Measurements from ENCODE around the gene KSR1. TPM values are rescaled to one million over a fixed set of nuclear protein-coding genes. Genes with fewer than 3 reads are reported as not detected.

Gene KSR1
- total RNA-seq, 2 donors from 2014 or later, result 33.7 to 46.3 TPM

GRCh38 chr17:27585792-27586191 lies 129.5 kb downstream of the KSR1 start:
- H3K36me3 Mint-ChIP-seq (ENCODE audit: low read depth), result peaks cover 18% of the 10 kb centered on the region
- 89 to 94% methylated on average over 5 of the region's 5 CpGs for WGBS, 2 experiments (ENCODE audit: insufficient coverage in 1 of 2, insufficient read length in 1 of 2)
- no peaks in the 10 kb centered on the region for H3K27me3 Mint-ChIP-seq (ENCODE audit: insufficient read depth)
- no peak overlapping the region for H3K4me3 ChIP-seq (ENCODE audit: low read length)
- H3K4me3 Mint-ChIP-seq, result no peak overlapping the region
- no peak overlapping the region for H3K9ac ChIP-seq (ENCODE audit: extremely low read depth, low read length, poor library complexity, severe bottlenecking)
- no peak overlapping the region for H3K27ac ChIP-seq (ENCODE audit: low read depth, low read length)
- H3K9me3 Mint-ChIP-seq, result no peaks in the 10 kb centered on the region
- no peaks in the 10 kb centered on the region for H3K9me3 ChIP-seq (ENCODE audit: control insufficient read depth, low read length)
- TF ChIP-seq, protein P1, sequence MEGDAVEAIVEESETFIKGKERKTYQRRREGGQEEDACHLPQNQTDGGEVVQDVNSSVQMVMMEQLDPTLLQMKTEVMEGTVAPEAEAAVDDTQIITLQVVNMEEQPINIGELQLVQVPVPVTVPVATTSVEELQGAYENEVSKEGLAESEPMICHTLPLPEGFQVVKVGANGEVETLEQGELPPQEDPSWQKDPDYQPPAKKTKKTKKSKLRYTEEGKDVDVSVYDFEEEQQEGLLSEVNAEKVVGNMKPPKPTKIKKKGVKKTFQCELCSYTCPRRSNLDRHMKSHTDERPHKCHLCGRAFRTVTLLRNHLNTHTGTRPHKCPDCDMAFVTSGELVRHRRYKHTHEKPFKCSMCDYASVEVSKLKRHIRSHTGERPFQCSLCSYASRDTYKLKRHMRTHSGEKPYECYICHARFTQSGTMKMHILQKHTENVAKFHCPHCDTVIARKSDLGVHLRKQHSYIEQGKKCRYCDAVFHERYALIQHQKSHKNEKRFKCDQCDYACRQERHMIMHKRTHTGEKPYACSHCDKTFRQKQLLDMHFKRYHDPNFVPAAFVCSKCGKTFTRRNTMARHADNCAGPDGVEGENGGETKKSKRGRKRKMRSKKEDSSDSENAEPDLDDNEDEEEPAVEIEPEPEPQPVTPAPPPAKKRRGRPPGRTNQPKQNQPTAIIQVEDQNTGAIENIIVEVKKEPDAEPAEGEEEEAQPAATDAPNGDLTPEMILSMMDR (conservative IDR thresholded peaks at IDR 0.05), result no peak
- H3K4me1 ChIP-seq (ENCODE audit: control insufficient read depth, insufficient read depth, low read length), result no peaks in the 10 kb centered on the region
- peaks cover 4% of the 10 kb centered on the region for H3K36me3 ChIP-seq (ENCODE audit: control insufficient read depth, insufficient read depth, low read length)
- no peak for DNase-seq
- no peaks in the 10 kb centered on the region for H3K27me3 ChIP-seq (ENCODE audit: control insufficient read depth, insufficient read depth, low read length, poor library complexity, severe bottlenecking)
- H3K27ac Mint-ChIP-seq, result no peak overlapping the region
- no peaks in the 10 kb centered on the region for H3K4me1 Mint-ChIP-seq

DNA sequence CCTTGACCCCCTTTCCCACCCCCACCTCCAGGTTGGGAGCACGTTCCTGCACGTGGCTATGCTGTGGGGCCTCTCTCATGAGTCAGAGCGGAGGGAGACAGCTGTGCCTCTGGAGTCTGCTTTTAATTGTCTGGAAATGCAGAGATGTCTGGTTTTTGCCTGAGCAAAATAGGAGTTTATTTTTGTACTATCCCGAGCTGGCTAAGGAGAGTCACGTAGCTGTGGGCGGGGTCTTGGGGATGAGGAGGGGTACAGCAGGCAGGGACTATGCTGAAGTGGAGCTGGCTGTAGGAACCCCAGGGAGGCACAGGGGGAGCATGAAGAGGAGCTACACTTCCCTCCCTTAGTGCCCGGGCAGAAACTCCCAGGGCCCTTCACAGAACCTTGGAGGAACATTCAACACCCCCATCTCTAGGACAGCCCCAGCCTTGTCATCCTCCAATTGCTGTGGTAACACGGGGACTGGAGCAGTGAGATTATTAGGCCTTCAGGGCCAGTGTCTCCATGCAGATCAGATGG lies 130.0 kb downstream of the KSR1 start:
- H3K27ac ChIP-seq (ENCODE audit: low read depth, low read length), result no peak overlapping the region
- Mint-ChIP-seq H3K4me3 (no peak overlapping the region), H3K27ac (no peak overlapping the region), H3K36me3 (ENCODE audit: low read depth) (peaks cover 18% of the 10 kb centered on the region), H3K9me3 (no peaks in the 10 kb centered on the region), H3K27me3 (ENCODE audit: insufficient read depth) (no peaks in the 10 kb centered on the region), H3K4me1 (no peaks in the 10 kb centered on the region)
- WGBS, 2 experiments (ENCODE audit: insufficient coverage in 1 of 2, insufficient read length in 1 of 2), result 73 to 91% methylated on average over 2 to 8 of the region's 8 CpGs
- peaks cover 4% of the 10 kb centered on the region for H3K36me3 ChIP-seq (ENCODE audit: control insufficient read depth, insufficient read depth, low read length)
- no peaks in the 10 kb centered on the region for H3K9me3 ChIP-seq (ENCODE audit: control insufficient read depth, low read length)
- H3K4me1 ChIP-seq (ENCODE audit: control insufficient read depth, insufficient read depth, low read length), result no peaks in the 10 kb centered on the region
- no peak overlapping the region for H3K9ac ChIP-seq (ENCODE audit: extremely low read depth, low read length, poor library complexity, severe bottlenecking)
- H3K27me3 ChIP-seq (ENCODE audit: control insufficient read depth, insufficient read depth, low read length, poor library complexity, severe bottlenecking), result no peaks in the 10 kb centered on the region
- TF ChIP-seq, protein P1 (conservative IDR thresholded peaks at IDR 0.05), result no peak
- no peak overlapping the region for H3K4me3 ChIP-seq (ENCODE audit: low read length)
- peak; percentile 44 for DNase-seq

GRCh38 chr17:27588354-27588753 lies 132.1 kb downstream of the KSR1 start:
- no peaks in the 10 kb centered on the region for H3K27me3 Mint-ChIP-seq (ENCODE audit: insufficient read depth)

More at GRCh38 chr17:27588354-27588753, 132.1 kb downstream of the KSR1 start:
- DNase-seq, result peak; percentile 40
- H3K4me3 ChIP-seq (ENCODE audit: low read length), result no peak overlapping the region
- H3K27ac ChIP-seq (ENCODE audit: low read depth, low read length), result no peak overlapping the region
- Mint-ChIP-seq H3K36me3 (ENCODE audit: low read depth) (peaks cover 18% of the 10 kb centered on the region), H3K4me1 (no peaks in the 10 kb centered on the region), H3K27ac (no peak overlapping the region), H3K4me3 (no peak overlapping the region), H3K9me3 (no peaks in the 10 kb centered on the region)
- peaks cover 7% of the 10 kb centered on the region for H3K36me3 ChIP-seq (ENCODE audit: control insufficient read depth, insufficient read depth, low read length)
- no peaks in the 10 kb centered on the region for H3K4me1 ChIP-seq (ENCODE audit: control insufficient read depth, insufficient read depth, low read length)
- TF ChIP-seq, protein P1 (conservative IDR thresholded peaks at IDR 0.05), result no peak
- no peaks in the 10 kb centered on the region for H3K27me3 ChIP-seq (ENCODE audit: control insufficient read depth, insufficient read depth, low read length, poor library complexity, severe bottlenecking)
- 91 to 93% methylated on average over 12 to 15 of the region's 15 CpGs for WGBS, 2 experiments (ENCODE audit: insufficient coverage in 1 of 2, insufficient read length in 1 of 2)
- no peak overlapping the region for H3K9ac ChIP-seq (ENCODE audit: extremely low read depth, low read length, poor library complexity, severe bottlenecking)
- H3K9me3 ChIP-seq (ENCODE audit: control insufficient read depth, low read length), result no peaks in the 10 kb centered on the region
